ENCODE results near the gene KAT6B. TPM values are rescaled to one million over a fixed set of nuclear protein-coding genes. Genes with fewer than 3 reads are reported as not detected.

Gene KAT6B
- total and polyA plus RNA-seq, 2 experiments from 2014 or later: 7.7 to 12.4 TPM

DNA sequence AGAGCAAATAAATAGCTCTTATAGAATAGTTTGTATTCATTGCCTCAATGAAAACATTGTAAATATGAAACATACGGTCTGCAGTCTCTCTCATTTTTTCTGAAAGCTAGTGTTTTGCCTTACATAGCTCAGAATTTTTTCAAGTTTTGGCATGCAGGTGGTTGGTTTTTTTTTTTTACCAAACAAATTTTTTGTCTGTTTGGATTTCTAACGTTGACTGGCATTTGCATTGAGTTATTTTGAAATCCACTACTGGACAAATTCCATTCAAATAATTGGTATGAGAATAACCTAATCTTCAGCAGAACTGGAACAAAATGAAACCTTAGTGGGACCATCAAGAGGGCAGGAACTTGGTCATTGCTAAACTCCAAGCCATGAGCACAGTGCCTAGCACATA lies 177.5 kb downstream of the KAT6B start:
- no peaks in the 10 kb centered on the region for H3K79me2 ChIP-seq (ENCODE audit: insufficient read depth)
- no peak for TF ChIP-seq EZH2phosphoT487 (IDR thresholded peaks at IDR 0.05; ENCODE audit: insufficient read depth, low read depth)
- TF ChIP-seq EZH2 (IDR thresholded peaks at IDR 0.05; ENCODE audit: insufficient read depth, poor library complexity, severe bottlenecking): no peak
- no peaks in the 10 kb centered on the region for H4K20me1 ChIP-seq (ENCODE audit: insufficient read depth)
- H3F3A ChIP-seq (ENCODE audit: insufficient read depth): no peaks in the 10 kb centered on the region
- H3K4me1 ChIP-seq (ENCODE audit: insufficient read depth): no peaks in the 10 kb centered on the region
- no peak overlapping the region for H2AFZ ChIP-seq
- no peak overlapping the region for H3K4me3 ChIP-seq
- no peak overlapping the region for H3K4me2 ChIP-seq (ENCODE audit: unreplicated experiment)
- no peak overlapping the region for H3K27ac ChIP-seq
- no peaks in the 10 kb centered on the region for H3K9me2 ChIP-seq (ENCODE audit: insufficient read depth)
- WGBS, 2 experiments (ENCODE audit: low coverage in 1 of 2, low lambda C conversion rate in 2 of 2, missing lambda C conversion rate in 2 of 2): 49 to 53% methylated on average over 2 of the region's 2 CpGs
- no peaks in the 10 kb centered on the region for H3K27me3 ChIP-seq (replicated peaks; ENCODE audit: insufficient read depth)
- H3K9ac ChIP-seq: no peak overlapping the region
- H3K36me3 ChIP-seq (ENCODE audit: low read depth): peaks cover 4% of the 10 kb centered on the region; the same call in 1 of the 2 replicates
- no peaks in the 10 kb centered on the region for H3K9me3 ChIP-seq (ENCODE audit: low read depth)
- in situ Hi-C loops (cut with MboI): no loop called here
- DNase-seq: no peak

DNA sequence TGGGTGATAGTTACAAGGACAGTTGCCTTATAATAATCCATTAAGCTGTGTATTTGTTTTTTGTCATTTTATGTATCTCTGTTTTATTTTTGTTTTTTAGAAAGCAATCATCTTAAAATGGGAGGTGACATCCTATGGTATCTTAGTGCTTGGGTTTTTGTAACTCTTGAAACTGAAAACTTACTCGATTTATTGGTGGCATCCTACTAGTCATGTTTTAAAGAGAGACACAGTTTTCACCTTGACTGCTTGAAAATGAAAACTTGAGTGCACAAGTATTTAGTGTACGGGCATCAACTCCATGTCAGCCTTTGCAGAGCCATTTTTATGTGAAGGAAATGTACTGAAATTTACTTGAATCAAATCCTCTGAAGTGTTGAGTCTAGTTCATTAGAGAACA lies 181.2 kb downstream of the KAT6B start:
- H3K4me2 ChIP-seq (ENCODE audit: unreplicated experiment): no peak overlapping the region
- H3F3A ChIP-seq (ENCODE audit: insufficient read depth): no peaks in the 10 kb centered on the region
- in situ Hi-C loops (cut with MboI): no loop called here
- WGBS, 2 experiments (ENCODE audit: low coverage in 1 of 2, low lambda C conversion rate in 2 of 2, missing lambda C conversion rate in 2 of 2): 93 to 94% methylated on average over 2 of the region's 2 CpGs
- H4K20me1 ChIP-seq (ENCODE audit: insufficient read depth): no peaks in the 10 kb centered on the region
- H3K9me2 ChIP-seq (ENCODE audit: insufficient read depth): no peaks in the 10 kb centered on the region
- no peaks in the 10 kb centered on the region for H3K4me1 ChIP-seq (ENCODE audit: insufficient read depth)
- no peaks in the 10 kb centered on the region for H3K9me3 ChIP-seq (ENCODE audit: low read depth)
- TF ChIP-seq EZH2 (IDR thresholded peaks at IDR 0.05; ENCODE audit: insufficient read depth, poor library complexity, severe bottlenecking) (no peak), EZH2phosphoT487 (IDR thresholded peaks at IDR 0.05; ENCODE audit: insufficient read depth, low read depth) (no peak)
- H3K79me2 ChIP-seq (ENCODE audit: insufficient read depth): no peaks in the 10 kb centered on the region
- H3K9ac ChIP-seq: no peak overlapping the region
- no peak overlapping the region for H3K27ac ChIP-seq
- DNase-seq: no peak
- no peaks in the 10 kb centered on the region for H3K27me3 ChIP-seq (replicated peaks; ENCODE audit: insufficient read depth)
- no peak overlapping the region for H2AFZ ChIP-seq
- 0 out of 2 replicates have a peak, but pooled peaks cover 4% of the 10 kb centered on the region for H3K36me3 ChIP-seq (ENCODE audit: low read depth)
- no peak overlapping the region for H3K4me3 ChIP-seq

DNA sequence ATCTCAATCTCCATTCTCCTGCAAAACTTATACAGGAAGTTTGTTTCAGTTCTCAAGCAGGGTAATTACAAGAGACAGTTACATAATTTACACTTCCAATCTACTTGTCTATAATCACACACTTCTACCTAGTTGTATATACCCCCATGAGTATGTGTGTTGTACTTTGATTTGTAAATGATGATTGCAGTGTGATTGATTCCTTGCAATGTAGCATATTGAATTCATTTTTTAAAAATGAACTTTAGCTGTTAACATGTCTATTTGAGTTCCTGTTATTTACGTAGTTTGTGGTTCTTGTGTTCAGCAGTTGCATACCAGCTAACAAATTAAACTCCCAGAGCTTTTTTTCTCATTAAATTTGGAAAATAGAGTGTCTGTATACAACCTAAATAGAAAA lies 182.6 kb downstream of the KAT6B start:
- Histone ChIP-seq H4K20me1 (ENCODE audit: insufficient read depth) (no peaks in the 10 kb centered on the region), H3K9me2 (ENCODE audit: insufficient read depth) (no peaks in the 10 kb centered on the region), H3K4me2 (ENCODE audit: unreplicated experiment) (no peak overlapping the region), H3K4me1 (ENCODE audit: insufficient read depth) (no peaks in the 10 kb centered on the region), H3F3A (ENCODE audit: insufficient read depth) (no peaks in the 10 kb centered on the region), H3K27ac (no peak overlapping the region), H2AFZ (no peak overlapping the region), H3K79me2 (ENCODE audit: insufficient read depth) (no peaks in the 10 kb centered on the region), H3K36me3 (ENCODE audit: low read depth) (0 out of 2 replicates have a peak, but pooled peaks cover 4% of the 10 kb centered on the region), H3K27me3 (replicated peaks; ENCODE audit: insufficient read depth) (no peaks in the 10 kb centered on the region), H3K4me3 (no peak overlapping the region), H3K9ac (no peak overlapping the region), H3K9me3 (ENCODE audit: low read depth) (no peaks in the 10 kb centered on the region)
- no peak for TF ChIP-seq EZH2phosphoT487 (IDR thresholded peaks at IDR 0.05; ENCODE audit: insufficient read depth, low read depth)
- no peak for TF ChIP-seq EZH2 (IDR thresholded peaks at IDR 0.05; ENCODE audit: insufficient read depth, poor library complexity, severe bottlenecking)
- in situ Hi-C loops (cut with MboI): no loop called here
- no peak for DNase-seq
- 93 to 96% methylated on average over 1 of the region's 1 CpG for WGBS, 2 experiments (ENCODE audit: low coverage in 1 of 2, low lambda C conversion rate in 2 of 2, missing lambda C conversion rate in 2 of 2)

DNA sequence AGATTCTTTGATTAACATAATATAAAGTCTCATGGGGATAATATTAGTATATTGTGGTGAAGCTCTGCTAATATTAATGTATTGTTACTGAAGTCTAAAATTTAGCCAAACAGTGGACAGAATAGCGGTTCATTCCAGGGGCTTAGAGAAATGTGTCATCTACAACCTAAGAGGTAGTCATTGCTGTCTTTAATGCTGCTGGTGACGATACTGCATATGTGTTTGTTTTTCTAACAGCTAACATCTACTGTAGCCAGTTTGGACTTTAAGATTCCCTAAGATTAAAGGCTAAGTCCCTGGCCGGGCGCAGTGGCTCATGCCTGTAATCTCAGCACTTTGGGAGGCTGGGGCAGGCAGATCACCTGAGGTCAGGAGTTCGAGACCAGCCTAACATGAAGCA lies 183.0 kb downstream of the KAT6B start:
- H2AFZ ChIP-seq: no peak overlapping the region
- in situ Hi-C loops (cut with MboI): no loop called here
- DNase-seq: no peak
- 97 to 98% methylated on average over 5 of the region's 5 CpGs for WGBS, 2 experiments (ENCODE audit: low coverage in 1 of 2, low lambda C conversion rate in 2 of 2, missing lambda C conversion rate in 2 of 2)
- H3K36me3 ChIP-seq (ENCODE audit: low read depth): 0 out of 2 replicates have a peak, but pooled peaks cover 4% of the 10 kb centered on the region
- no peaks in the 10 kb centered on the region for H3K9me3 ChIP-seq (ENCODE audit: low read depth)
- no peak overlapping the region for H3K27ac ChIP-seq
- no peaks in the 10 kb centered on the region for H3K79me2 ChIP-seq (ENCODE audit: insufficient read depth)
- no peaks in the 10 kb centered on the region for H3F3A ChIP-seq (ENCODE audit: insufficient read depth)
- H3K4me2 ChIP-seq (ENCODE audit: unreplicated experiment): no peak overlapping the region
- no peaks in the 10 kb centered on the region for H4K20me1 ChIP-seq (ENCODE audit: insufficient read depth)
- H3K4me1 ChIP-seq (ENCODE audit: insufficient read depth): no peaks in the 10 kb centered on the region
- no peaks in the 10 kb centered on the region for H3K27me3 ChIP-seq (replicated peaks; ENCODE audit: insufficient read depth)
- TF ChIP-seq EZH2phosphoT487 (IDR thresholded peaks at IDR 0.05; ENCODE audit: insufficient read depth, low read depth) (no peak), EZH2 (IDR thresholded peaks at IDR 0.05; ENCODE audit: insufficient read depth, poor library complexity, severe bottlenecking) (no peak)
- no peak overlapping the region for H3K9ac ChIP-seq
- no peaks in the 10 kb centered on the region for H3K9me2 ChIP-seq (ENCODE audit: insufficient read depth)
- no peak overlapping the region for H3K4me3 ChIP-seq

DNA sequence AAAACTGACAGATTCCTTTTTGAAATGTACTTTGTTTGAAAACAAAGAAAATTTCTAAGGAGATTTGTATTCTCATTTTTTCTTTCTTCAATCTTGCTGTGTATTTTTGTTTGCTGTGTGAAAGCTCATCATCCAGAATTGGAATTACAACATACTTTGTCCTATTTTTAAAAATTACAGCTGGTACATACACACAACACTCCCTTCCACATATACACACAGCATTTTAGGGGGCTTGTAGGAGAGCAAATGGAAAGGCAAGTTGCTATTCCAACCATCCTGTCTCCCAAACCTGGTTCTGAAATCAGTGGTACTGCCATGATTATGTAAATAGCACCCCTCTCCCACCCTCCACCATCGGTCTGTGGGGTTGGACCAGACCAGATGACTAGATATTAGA lies 184.0 kb downstream of the KAT6B start:
- Histone ChIP-seq H3K4me3 (no peak overlapping the region), H3K27ac (no peak overlapping the region), H3K9me3 (ENCODE audit: low read depth) (no peaks in the 10 kb centered on the region), H3K9ac (no peak overlapping the region), H3F3A (ENCODE audit: insufficient read depth) (no peaks in the 10 kb centered on the region), H3K27me3 (replicated peaks; ENCODE audit: insufficient read depth) (no peaks in the 10 kb centered on the region), H3K9me2 (ENCODE audit: insufficient read depth) (no peaks in the 10 kb centered on the region), H3K79me2 (ENCODE audit: insufficient read depth) (no peaks in the 10 kb centered on the region), H3K36me3 (ENCODE audit: low read depth) (0 out of 2 replicates have a peak, but pooled peaks cover 4% of the 10 kb centered on the region), H2AFZ (no peak overlapping the region), H3K4me1 (ENCODE audit: insufficient read depth) (no peaks in the 10 kb centered on the region), H3K4me2 (ENCODE audit: unreplicated experiment) (no peak overlapping the region), H4K20me1 (ENCODE audit: insufficient read depth) (no peaks in the 10 kb centered on the region)
- no peak for TF ChIP-seq EZH2 (IDR thresholded peaks at IDR 0.05; ENCODE audit: insufficient read depth, poor library complexity, severe bottlenecking)
- no peak for TF ChIP-seq EZH2phosphoT487 (IDR thresholded peaks at IDR 0.05; ENCODE audit: insufficient read depth, low read depth)
- in situ Hi-C loops (cut with MboI): no loop called here
- 90 to 100% methylated on average over 1 of the region's 1 CpG for WGBS, 2 experiments (ENCODE audit: low coverage in 1 of 2, low lambda C conversion rate in 2 of 2, missing lambda C conversion rate in 2 of 2)
- no peak for DNase-seq
